HG03175 (cell line): ENCODE measurements around the gene FURIN.
"Not testable (repeated sequence)": the region's sequence is repeated elsewhere in the genome, so short reads cannot be mapped to it uniquely, and the experiment has no call there.

Experiments used
- ATAC-seq: cut with Tn5 transposase; IDR thresholded peaks from one replicate; pipeline ENCODE4 v1.9.1; 2021; ENCODE audit warnings: mild to moderate bottlenecking, moderate library complexity; ENCODE audit not compliant: unreplicated experiment

Gene FURIN

DNA sequence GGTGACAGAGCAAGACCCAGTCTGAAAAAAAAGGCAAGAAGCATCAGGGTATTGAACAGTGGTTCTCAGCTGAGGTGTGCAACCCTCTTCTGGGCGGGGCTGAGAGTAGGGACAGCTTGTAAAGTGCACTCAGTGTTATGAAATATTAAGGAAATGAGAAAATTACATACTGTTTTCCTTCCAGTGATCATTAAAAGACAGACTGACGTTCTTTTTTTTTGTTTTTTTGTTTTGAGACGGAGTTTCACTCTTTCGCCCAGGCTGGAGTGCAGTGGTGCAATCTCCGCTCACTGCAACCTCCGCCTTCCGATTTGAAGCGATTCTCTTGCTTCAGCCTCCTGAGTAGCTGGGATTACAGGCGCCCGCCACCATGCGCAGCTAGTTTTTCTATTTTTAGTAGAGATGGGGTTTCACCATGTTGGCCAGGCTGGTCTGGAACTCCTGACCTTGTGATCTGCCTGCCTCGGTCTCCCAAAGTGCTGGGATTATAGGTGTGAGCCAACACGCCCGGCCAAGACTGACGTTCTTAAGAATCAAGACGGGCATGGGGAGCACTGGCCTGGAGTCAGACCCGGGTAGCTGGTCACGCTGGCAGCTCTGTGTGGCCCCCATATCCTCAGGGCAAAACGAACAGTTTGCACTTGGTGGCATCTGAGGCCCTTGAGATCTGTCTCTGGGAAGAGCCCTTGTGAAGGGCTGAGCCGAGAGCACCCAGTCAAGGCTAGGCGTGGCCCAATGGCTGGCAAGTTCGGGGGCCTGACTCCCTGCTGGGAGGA, 46.1 kb downstream of the FURIN start:
- ATAC-seq = no peak

DNA sequence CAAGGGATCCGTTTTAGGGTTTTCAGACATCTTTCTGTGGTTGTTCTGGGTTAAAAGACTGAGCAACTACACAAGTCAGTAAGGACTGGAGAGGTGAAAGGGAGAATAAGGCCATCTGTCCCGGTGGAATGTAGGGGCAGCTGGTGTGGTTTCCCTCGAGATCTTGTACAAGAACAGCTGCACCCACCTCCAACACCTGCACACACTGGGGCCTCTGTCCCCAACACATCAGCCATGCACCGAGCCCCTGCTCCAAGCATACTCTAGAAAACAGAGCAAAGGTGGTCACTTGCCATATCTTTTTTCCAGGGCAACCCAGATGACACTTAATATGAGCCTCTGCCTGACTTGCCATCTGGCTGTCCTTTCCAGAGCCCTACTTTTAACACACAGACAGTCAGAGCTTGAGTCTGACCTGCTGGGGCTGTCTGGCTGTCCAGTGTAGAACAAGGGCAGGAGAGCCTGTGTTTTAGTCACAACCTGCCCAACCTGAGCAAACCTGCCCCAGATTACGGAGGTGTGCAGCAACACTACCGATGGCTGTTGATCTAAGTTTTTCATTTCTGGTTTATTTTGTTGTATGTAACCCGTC, 46.9 kb downstream of the FURIN start:
- ATAC-seq = no peak

DNA sequence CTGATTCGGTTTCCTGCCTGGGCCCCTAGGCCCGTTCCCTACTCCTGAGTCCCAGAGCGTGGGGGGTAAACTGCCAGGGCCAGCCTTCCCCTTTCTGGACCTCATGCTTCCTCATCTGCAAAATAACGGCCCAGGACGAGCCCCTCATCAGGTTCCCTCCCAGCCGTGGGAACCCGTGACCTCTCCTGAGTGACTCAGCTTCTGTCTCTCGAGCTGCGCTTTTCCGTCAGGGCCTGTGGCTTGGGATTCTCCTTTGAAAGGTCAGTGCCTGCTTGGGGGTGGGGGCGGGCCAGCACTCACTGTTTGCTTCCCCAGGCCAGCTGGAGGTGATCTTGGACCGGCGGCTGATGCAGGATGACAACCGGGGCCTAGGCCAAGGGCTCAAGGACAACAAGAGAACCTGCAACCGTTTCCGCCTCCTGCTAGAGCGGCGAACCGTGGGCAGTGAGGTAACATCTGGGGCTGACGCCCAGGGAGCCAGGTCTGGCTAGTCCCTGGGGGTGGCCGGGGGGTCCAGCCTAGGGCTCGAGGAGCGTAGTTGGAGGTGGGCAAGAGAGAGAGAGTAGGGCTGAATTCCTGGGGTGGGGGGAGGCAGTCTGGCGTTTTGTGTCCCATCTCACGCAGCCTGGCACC, 47.5 kb downstream of the FURIN start:
- no peak for ATAC-seq

DNA sequence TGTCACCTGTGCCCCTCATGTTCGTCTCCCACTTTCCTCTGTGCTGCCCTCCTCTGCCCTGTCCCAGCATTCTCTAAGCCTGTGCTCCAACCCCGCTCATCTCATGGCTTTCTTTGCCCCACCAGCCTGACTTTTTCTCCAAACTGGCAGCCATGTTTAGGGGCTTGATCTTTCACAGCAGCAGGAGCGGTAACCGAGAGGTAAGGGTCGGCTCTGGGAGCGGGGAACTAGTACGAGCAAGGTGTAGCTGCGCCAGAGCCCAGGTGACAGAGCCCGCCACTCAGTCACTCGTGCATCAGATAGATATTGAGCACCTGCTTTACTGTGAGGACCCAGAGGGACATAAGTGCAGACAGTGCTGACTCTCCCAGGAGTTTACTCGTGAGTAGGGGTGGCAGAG, 48.1 kb downstream of the FURIN start:
- no peak for ATAC-seq

DNA sequence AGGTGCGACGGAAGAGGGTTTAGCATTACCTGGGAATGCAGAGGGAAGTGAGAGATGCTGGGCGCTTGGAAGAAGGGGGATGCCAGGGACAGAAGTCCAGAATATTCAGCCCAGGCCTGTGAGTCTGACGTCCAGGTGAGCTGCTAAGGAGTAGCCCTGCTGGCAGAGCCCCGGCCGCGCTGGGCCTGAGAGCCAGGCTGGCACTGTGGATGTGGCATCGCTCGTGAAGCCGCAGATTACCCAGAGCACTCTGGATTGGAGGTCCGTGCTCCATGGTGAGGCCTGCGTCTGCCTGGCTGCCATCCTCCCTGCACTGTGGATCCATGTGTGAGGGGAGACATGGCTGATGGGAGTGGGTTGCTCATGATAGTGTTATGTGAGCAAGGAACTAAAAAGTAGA, 49.2 kb downstream of the FURIN start:
- ATAC-seq = no peak

DNA sequence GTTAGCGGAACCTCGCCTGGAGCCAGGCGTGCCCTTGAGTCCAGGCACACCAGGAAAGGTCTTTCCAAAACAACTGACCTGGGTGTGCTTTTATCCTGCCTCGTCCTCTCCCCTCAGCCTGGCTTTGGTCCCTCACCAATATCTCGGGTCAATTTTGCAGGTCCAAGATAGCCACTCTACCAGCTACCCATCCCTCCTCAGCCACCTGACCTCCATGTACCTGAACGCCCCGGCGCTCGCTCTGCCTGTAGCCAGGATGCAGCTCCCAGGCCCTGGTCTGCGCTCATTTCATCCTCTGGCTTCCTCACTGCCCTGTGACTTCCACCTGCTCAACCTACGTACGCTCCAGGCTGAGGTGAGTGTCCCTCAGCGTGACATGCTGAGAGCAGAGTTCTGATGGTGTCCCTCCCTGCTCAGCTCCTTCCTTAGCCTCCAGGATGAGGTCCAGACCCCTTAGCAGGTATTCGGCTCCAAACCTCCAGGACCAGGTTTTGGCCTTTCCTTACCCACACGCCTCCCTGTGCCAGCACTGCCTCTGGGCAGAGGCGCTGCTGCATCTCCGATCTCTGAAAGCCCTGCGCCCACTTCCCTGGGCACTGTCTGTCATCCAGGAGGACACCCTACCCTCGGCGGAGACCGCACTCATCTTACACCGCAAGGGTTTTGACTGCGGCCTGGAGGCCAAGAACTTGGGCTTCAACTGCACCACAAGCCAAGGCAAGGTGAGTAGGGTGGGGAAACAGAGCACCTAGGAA, 49.8 kb downstream of the FURIN start:
- no peak for ATAC-seq

DNA sequence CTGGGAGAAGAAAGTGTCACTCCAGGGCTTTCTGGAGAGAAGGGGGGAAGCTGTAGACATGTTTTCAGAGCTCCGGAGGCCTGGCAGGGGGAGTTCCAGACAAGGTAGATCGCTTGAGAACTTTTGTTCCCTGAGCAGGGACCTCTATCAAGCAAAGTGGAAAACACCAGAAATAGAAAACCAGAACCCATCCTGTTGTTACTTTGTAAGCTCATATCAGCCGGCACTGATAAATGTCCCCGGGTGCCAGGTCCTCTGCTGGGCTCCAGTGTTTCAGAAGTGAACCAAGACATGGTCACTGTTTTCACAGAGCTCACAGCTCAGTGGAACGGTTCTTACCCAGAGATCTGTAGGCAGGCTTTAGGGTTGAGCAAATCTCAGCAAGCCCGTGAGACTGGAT, 50.4 kb downstream of the FURIN start:
- ATAC-seq = no peak

DNA sequence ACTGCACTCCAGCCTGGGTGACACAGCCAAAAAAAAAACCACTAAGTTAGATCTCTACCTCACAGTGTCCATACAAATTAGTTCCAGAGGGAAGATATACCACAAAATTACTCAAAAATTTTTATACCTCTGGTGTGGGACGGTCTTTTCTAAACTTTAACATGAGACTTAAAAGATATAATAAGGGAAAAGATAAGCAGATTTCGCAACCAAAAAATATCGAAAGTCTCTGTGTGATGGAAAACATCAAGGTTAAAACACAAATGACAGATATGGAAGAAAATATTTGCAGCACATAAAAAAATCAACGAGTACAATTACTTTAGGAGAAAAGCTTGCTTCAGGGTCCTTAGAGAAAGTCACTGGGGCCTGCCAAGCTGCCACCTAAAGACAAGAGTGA, 53.5 kb downstream of the FURIN start:
- no peak for ATAC-seq

DNA sequence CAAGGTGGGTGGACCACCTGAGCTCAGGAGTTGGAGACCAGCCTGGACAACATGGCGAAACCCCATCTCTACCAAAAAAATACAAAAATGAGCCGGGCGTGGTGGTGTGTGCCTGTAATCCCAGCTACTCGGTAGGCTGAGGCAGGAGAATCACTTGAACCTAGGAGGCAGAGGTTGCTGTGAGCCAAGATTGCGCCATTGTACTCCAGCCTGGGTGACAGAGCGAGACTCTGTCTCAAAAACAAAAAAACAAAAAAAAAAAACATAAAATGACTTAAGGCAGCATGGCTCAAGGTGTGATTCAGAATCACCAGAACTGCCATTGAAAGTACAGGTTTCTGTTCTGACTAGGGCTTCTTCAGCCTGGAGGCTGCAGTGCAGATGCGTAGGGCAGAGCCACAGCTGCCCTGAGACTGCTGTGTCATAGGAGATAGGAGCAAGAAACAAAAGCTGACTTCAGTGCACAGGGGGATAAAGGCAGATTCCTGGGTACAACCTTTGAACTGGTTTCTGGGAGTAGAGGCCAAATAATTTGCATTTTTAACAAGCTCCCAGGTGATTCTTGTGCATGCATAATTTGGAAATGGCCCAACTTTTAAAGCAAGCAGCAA, 54.4 kb downstream of the FURIN start:
- ATAC-seq = peak; percentile 89

DNA sequence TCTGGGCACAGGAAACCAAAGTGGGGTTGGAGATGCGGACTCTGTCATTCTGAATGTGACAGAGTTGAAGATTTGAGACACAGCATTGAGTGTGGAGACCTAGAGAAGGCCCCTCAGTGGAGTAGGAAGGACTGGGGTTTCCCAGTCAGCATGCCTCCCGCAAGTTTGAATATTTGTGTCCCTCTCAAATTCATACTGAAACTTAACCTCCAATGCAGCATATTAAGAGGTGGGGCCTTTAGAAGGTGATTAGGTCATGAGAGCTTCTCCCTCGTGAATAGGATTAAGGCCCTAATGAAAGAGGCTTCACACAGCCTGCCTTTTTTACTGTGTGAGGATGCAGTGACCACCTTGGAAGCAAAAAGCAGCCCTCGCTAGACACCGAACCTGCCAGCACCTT, 56.0 kb downstream of the FURIN start:
- ATAC-seq = peak; percentile 49

DNA sequence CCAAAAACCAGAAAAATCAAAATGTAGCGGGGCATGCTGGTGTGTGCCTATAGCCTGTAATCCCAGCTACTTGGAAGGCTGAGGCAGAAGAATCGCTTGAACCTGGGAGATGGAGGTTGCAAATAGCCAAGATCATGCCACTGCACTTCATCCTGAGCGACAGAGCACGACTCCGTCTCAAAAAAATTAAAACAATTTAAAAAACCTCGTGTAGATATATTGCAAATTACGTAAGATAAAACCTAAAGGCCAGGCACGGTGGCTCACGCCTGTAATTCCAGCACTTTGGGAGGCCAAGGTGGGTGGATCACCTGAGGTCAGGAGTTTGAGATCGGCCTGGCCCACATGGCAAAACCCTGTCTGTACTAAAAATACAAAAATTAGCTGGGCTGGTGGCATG, 58.4 kb downstream of the FURIN start:
- not testable (repeated sequence) for ATAC-seq

DNA sequence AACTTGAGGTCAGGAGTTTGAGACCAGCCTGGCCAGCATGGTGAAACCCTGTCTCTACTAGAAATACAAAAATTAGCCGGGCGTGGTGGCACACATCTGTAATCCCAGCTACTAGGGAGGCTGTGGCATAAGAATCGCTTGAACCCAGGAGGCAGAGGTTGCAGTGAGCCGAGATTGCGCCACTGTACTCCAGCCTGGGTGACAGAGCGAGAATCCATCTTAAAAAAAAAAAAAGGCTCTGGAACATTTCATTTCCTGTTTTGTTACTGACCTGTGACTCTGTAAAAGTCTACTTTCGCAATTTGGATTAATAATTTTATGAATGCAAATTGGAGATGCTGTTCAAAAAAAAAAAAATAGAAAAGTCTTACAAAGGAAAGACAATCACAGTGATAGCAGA, 59.7 kb downstream of the FURIN start:
- ATAC-seq = not testable (repeated sequence)

DNA sequence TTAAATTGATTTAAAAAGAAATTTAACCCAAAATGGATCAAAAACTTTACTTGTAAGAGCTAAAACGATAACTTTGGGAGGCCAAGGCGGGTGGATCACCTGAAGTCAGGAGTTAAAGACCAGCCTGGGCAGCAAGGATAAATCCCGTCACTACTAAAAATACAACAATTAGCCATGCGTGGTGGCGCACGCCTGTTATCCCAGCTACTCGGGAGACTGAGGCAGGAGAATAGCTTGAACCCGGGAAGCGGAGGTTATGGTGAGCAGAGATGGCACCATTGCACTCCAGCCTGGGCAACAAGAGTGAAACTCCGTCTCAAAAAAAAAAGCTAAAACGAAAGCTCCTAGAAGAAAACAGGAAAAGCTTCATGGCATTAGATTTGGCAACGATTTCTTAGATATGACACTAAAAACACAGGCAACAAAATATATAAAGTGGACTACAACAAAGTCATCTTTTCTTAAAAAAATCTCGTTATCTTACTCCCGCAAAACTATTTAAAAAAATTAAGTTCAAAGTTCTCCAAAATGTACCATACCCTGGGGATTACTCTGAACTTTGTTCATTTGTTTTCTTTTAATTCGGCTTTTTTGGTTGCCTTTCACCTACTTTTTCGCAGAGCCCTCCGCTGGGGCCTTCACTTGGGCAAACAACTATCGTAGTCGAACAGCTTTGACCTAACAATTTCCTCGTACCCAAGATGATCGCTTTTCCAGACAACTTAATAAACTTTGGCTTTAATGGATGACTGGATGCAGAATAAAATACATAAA, 61.0 kb downstream of the FURIN start:
- no peak for ATAC-seq

DNA sequence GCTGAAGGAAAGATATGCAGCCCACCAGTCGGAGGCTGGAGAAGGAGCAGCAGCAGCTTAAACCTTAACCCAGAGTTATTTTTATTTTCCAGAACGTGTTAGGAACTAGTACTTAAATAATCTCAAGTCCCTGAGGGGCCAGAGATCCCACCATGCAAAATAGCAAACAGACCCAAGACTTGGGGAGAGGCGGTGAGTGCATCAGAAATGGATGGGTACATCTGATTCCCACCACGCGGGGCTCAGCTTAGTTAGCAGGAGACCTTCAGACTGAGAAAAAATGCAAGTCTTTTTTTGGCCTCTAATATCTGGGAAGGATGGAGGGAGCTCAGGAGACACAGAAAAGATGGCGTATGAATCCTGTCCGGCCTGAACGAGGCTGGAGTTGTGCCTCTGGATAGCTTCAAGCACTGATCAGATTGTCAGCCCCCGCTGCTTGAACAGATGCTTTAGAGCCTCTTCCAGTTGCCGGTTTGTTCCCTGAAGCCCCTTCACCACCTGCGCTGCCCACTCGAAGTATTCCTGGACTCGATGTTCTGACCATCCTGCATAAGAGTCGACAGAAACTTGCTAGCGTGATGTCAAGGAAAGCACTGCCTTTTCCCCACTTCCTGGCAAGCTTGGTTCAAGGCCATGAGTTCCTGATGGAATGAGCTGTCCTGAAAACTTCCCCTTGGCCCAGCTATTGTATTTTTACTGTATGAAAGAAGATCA, 62.6 kb downstream of the FURIN start:
- no peak for ATAC-seq

DNA sequence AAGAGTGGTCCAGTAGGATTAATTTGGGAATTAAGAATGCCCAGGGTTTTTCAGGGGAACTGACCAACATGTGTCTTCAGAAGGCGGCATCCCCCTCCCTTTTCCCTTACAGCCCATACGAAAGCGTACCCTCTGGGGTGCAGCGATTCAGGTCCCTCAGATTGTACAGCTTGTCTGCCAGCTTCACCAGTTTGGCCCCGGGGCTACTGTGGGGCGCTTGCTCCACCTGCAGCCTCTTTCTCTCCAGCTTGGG, 63.1 kb downstream of the FURIN start:
- no peak for ATAC-seq

DNA sequence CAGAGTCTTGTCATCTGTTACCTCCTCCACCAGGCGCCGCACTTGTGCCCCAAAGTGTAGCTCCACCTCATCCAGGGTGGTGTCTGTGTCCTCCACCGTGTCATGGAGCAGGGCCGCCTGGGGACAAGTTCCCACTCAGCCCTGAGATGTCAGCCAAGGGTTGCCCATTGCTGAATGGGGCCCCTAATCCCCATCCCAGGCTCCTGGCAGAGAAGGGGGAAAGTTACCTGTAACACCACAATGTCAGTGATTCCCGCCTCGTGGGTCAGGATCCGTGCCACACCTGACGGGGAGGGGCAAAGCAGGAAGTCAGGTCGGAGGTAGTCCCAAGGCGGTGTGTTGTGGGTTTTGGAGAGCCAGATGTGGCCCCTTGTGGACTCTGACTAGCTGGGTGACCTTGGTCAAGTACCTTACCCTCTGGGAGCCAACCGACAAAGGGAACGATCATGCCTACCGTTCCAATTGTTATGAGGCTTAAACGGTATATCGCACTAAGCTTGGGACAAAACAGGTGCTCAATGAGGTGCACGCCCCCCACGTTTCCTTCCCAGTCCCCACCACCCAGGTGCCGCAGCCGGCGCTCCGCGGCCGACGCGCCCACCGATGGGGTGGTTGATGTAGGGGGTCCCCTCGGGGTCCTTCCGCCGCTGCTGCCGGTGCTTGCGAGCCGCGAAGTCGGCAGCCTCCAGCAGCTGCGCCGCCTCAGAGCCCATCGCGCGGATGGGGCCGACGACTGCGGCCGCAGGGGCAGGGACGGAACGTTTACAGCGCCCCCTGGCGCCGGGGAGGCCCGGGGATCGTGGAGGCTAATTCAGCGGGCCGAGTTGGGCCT, 63.7 kb downstream of the FURIN start, which contains the start of gene HDDC3:
Gene HDDC3, minus strand, starts transcription at position 722 of the 832 bp plus-strand sequence. Its CDS starts 9 bp downstream, at position 713.
- ATAC-seq = peak; percentile 56

DNA sequence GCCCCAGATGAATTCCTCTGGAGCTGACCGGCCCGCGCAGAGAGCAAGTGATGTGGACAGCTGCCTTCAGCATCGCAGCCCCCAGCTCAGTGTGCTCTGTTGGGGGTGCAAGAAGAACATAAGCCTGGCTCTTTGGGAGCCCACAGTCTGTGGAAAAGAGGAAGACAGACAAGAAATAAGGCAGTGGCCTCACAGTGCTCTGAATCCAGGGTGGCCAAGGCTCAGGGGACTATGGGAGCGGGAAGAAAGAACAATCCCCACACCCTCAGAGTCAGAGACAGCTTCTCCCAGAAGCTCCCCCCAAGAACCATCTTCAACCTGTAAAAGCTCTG, 64.2 kb downstream of the FURIN start:
- ATAC-seq = no peak
